ENCODE data around the gene HOTAIR. TPM values are rescaled to one million over a fixed set of nuclear protein-coding genes. Genes with fewer than 3 reads are reported as not detected.
A peak's percentile ranks its signal among the peaks of the same experiment; 100 is the strongest.

The HOTAIR gene
- 10 to 100 TPM in 2 of 4 donors, 1 to 10 TPM in 2; 4.9 to 14.9 (median 9.7) TPM for total RNA-seq

DNA sequence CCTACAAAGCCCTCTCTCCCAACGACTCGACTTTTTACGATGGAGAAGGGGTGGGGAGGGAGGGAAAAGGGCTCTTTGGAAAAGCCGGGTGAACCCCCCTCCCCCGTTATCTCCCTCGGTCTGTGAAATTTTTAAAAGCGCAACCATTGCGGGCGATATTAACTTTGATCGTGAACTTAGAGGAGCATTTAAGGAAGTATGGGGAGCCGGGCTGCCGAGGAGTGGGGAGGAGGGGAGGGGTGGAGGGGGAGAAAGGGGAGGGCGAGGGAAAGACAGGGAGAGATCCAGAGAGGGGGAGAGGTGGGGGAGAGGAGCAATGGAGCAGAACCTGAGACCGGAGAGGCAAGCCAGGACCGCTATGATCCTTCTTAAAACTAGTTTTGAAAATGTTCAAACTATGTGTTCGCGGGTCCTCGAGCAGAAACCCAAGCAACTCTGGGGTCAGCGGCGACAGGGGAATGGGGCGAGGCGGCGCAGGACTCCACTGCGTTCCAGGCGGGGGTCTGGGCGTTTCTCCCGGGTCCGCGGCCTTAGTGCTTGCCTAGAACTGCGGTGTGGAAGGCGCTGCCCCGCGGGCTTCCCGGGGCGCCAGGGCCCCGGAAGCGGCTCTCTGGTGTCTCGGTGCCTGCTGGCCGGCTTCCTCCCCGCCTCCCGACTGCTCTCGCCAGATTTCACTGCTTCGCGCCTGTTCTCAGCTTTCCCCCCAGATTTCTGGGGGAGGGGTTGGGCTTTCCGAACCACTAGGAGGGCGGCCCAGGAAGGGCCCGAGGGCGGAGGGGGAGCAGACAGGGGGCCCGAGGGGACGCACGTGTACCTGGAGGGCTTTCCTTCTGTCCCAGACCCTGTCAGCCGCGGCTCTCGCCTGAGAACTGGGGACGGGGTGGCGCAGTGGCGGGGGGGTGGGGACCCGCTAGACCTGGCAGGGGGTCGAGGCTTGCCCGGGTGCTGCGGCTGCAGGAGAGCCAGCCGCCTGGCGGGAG is at the start of gene HOTAIR:
Gene HOTAIR, minus strand, starts transcription at position 871 of the 980 bp plus-strand sequence.
- peak in 1 of 2 donors; percentile 95 for DNase-seq (ENCODE audit: low spot score in 2 of 2)
- TF ChIP-seq POLR2A (IDR thresholded peaks at IDR 0.05) = no peak
- TF ChIP-seq, protein P1, sequence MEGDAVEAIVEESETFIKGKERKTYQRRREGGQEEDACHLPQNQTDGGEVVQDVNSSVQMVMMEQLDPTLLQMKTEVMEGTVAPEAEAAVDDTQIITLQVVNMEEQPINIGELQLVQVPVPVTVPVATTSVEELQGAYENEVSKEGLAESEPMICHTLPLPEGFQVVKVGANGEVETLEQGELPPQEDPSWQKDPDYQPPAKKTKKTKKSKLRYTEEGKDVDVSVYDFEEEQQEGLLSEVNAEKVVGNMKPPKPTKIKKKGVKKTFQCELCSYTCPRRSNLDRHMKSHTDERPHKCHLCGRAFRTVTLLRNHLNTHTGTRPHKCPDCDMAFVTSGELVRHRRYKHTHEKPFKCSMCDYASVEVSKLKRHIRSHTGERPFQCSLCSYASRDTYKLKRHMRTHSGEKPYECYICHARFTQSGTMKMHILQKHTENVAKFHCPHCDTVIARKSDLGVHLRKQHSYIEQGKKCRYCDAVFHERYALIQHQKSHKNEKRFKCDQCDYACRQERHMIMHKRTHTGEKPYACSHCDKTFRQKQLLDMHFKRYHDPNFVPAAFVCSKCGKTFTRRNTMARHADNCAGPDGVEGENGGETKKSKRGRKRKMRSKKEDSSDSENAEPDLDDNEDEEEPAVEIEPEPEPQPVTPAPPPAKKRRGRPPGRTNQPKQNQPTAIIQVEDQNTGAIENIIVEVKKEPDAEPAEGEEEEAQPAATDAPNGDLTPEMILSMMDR (IDR thresholded peaks at IDR 0.05) = no peak
- WGBS, 2 donors = 0 to 1% methylated on average over 29 to 55 of the region's 63 CpGs
- peak within 1 kb of the TSS; percentile 35 for H3K4me3 ChIP-seq (ENCODE audit: low read depth, poor library complexity, severe bottlenecking)
- intact Hi-C loops (cut with DNase I; ENCODE audit: low total_unique reads) = no loop called here

DNA sequence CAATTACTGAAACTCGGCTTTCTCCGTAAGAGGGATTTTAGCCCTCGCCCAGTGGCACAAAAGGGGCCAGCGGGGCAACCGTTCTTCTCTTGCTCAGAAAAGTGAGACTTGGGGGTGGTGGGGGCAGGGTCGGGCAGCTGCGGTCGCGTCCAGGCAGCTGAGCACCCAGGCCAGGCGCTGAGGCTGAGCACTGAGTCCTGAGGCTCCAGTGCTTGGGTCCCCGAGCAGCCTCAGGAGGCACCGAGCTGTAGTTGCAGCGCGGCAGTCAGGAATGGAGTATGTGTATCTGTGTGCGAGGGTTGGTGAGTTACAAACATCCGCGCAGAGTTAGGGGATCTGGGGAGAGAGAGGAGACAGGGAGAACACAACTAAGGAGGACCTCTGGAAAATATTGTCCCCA is 49.4 kb upstream of the HOTAIR start:
- no peak for TF ChIP-seq POLR2A (IDR thresholded peaks at IDR 0.05)
- TF ChIP-seq, protein P1 (IDR thresholded peaks at IDR 0.05) = no peak
- H3K4me3 ChIP-seq (ENCODE audit: low read depth, poor library complexity, severe bottlenecking) = no peak overlapping the region
- no peak for DNase-seq (ENCODE audit: low spot score in 2 of 2)
- intact Hi-C loops (cut with DNase I; ENCODE audit: low total_unique reads) = no loop called here
- 6 to 21% methylated on average over 17 of the region's 17 CpGs for WGBS, 2 donors

DNA sequence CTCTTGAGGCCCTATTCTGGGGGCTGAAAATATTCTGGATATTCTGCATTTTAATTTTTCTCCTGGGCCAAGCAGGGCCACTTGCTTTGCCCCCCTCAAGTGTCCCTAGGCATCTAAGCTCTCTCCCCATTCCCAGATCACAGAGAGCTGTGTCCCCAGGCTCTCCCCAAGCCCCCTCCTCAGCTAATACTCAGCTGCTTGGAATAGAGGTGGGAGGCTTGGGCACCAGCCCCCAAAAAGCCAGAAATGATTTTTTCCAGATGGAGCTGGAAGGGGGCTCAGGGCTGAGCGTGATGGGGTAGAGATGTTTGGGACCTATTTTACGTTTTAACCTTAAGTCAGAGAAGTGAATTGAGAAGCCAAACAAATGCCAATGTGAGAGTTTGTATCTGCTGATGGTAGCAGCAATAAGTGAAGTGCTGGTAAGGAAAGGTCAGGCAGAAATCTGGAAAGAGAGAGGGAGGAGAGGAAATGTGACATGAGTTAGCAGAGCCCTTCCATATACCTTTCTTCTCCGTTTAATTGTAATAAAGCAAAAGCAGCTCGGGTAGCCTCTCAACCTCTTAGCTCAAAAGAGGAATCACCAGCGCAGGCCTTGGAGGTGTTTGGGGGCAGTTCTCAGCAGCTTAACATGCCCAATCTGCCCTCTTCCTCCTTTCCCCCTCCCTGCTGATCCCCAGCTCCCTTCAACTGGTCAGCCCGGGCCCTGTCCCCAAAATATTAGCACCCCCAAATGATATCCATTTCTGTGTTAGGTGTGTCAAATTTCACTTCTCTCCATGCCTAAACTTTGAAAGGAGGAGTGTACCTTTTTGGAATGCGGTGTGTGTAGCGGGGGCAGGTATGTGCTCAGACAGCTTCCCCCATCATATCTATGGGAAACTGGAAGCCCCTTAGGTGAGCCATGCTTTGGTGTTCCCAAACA is 48.5 kb upstream of the HOTAIR start:
- no peak overlapping the region for H3K4me3 ChIP-seq (ENCODE audit: low read depth, poor library complexity, severe bottlenecking)
- WGBS, 2 donors = 15 to 18% methylated on average over 8 of the region's 8 CpGs
- TF ChIP-seq, protein P1 (IDR thresholded peaks at IDR 0.05) = no peak
- TF ChIP-seq POLR2A (IDR thresholded peaks at IDR 0.05) = no peak
- intact Hi-C loops (cut with DNase I; ENCODE audit: low total_unique reads) = no loop called here
- no peak for DNase-seq (ENCODE audit: low spot score in 2 of 2)

DNA sequence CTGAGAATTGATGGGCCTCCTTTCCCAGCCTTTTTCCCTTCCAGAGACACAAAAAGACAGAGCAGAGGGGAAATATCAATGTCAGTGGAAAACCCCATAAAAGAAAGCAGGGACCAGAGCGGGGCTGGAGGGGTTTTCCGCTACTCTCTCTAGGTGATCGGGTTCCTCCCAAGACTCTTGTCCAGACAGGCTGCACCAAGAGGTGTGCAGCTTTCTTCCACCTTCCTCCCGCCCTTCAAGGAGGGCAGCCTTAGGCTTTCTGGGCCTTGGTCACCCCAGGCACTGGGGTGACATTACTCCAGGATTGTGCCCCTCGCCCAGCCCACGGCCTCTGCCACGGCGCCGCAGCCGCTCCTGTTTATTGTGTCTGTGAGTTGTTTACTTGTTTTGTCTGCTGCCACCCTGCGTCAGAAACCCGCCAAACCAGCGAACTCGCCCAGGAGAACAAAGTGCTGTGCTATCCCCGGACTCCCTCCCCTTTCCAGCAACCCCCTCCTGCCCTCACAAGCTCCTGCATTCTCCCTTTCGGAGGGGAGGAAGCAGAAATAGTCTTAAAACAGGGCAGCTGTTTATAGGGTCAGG is 46.8 kb upstream of the HOTAIR start:
- 6 to 14% methylated on average over 16 of the region's 16 CpGs for WGBS, 2 donors
- DNase-seq (ENCODE audit: low spot score in 2 of 2) = no peak
- intact Hi-C loops (cut with DNase I; ENCODE audit: low total_unique reads) = no loop called here
- TF ChIP-seq POLR2A (IDR thresholded peaks at IDR 0.05) = no peak
- TF ChIP-seq, protein P1 (IDR thresholded peaks at IDR 0.05) = no peak
- H3K4me3 ChIP-seq (ENCODE audit: low read depth, poor library complexity, severe bottlenecking) = no peak overlapping the region

DNA sequence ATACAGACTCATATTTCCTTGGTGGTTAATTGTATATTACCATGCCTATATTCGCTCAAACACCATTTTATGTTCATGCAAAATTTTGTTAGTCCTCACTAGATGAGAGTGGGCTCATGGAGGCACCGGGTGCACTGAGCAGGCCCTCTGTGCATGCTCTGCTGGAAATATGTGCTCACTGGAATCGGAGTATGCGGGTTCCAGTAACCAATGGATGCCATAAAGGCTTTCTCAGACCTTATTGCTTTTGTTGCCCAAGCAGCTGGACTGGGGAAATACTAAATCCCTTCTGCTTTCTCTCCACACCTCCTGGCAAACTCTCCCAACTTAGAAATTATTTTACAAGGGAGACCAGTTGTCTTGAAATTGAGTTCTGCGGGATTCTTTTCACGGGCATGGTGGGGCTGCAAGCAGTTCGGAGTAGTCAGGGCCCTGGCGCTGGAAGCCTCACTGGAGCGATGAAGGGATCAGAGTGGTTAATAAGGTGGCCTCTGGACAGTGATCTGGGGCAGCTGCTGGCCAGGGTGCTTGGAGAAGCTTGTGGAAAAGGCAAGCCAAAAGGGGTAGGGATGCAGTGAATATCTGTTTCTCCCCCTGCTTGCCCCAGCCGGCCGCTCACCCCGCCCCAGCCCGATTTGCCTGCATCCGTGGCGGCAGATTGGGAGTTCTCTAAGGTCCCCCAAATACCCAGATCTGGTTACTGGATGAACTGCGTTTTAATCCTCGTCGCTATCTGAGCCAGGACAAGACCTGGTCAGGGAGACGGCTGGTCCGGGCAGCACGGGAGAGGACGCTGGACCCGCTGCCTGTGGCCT is 46.0 kb upstream of the HOTAIR start:
- TF ChIP-seq POLR2A (IDR thresholded peaks at IDR 0.05) = no peak
- no peak overlapping the region for H3K4me3 ChIP-seq (ENCODE audit: low read depth, poor library complexity, severe bottlenecking)
- DNase-seq (ENCODE audit: low spot score in 2 of 2) = no peak
- 19 to 21% methylated on average over 23 of the region's 23 CpGs for WGBS, 2 donors
- intact Hi-C loops (cut with DNase I; ENCODE audit: low total_unique reads) = no loop called here
